GM10266 (cell line): ENCODE data around the gene TMCC3.

Experiments
- DNase-seq: peaks from one replicate; pipeline ENCODE4 v3.0.0; 2012; ENCODE audit errors: extremely low spot score
- TF ChIP-seq, protein P1 (sequence below): IDR thresholded peaks from 2 replicates; pipeline ENCODE4 v1.5.1; 2012; ENCODE audit warnings: mild to moderate bottlenecking, low read depth; ENCODE audit not compliant: control insufficient read depth, insufficient read depth; ENCODE audit errors: missing control alignments

TMCC3 gene

DNA sequence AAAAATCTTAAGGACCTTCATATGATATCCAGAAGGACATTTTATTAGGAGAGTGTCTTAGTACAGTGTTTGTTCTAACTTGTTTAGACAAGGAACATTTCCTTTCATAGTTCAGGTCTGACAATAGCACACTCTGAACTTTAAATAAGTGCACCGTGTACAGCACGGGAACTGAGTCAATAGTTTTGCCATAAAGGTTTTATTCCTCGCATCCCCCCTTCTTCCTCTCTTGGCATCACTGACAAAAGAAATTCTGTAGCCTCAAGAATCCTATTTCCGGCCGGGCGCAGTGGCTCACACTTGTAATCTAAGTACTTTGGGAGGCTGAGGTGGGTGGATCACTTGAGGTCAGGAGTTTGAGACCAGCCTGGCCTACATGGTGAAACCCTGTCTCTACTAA is 58.3 kb downstream of the TMCC3 start:
- TF ChIP-seq, protein P1, sequence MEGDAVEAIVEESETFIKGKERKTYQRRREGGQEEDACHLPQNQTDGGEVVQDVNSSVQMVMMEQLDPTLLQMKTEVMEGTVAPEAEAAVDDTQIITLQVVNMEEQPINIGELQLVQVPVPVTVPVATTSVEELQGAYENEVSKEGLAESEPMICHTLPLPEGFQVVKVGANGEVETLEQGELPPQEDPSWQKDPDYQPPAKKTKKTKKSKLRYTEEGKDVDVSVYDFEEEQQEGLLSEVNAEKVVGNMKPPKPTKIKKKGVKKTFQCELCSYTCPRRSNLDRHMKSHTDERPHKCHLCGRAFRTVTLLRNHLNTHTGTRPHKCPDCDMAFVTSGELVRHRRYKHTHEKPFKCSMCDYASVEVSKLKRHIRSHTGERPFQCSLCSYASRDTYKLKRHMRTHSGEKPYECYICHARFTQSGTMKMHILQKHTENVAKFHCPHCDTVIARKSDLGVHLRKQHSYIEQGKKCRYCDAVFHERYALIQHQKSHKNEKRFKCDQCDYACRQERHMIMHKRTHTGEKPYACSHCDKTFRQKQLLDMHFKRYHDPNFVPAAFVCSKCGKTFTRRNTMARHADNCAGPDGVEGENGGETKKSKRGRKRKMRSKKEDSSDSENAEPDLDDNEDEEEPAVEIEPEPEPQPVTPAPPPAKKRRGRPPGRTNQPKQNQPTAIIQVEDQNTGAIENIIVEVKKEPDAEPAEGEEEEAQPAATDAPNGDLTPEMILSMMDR, result no peak
- DNase-seq, result no peak

DNA sequence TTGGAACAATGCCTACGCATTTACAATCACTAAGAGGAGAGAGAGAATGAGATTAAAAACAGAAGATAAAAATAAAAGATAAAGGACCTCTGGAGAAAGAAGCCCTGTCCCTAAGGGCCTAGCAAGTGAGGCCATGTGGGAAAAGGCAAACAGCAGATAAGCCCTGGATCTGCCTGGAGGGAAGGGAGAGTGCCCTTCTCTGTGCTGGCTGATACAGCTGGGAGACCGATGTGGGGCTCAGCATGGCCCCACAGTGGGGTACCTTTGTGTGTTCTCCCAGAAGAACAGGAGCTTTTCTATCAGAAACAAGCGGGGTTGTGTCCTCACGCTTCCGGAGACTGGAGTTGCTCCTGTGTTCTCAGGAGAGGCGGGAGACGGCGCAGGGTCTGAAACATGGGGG is 59.9 kb downstream of the TMCC3 start:
- TF ChIP-seq, protein P1, result no peak
- DNase-seq, result no peak

DNA sequence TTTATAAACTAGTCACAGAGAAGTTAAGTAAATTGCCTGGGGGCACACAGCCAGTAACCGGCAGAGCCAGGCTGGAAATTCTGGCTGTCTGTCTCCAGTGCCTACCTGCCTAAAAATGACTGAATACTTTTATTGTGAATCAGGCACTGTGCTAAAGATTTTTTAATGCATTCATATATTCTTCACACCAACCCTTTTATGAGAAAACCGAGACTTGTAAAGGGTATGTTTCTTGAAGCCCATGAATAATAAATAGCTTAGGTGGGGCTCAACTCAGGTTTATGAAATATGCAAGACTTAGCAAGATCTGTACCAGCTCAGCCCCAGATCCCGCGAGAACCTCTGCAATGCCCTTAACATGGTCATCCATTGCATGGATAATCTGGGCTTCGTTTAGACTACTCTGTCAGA is 60.8 kb downstream of the TMCC3 start:
- TF ChIP-seq, protein P1, result no peak

DNA sequence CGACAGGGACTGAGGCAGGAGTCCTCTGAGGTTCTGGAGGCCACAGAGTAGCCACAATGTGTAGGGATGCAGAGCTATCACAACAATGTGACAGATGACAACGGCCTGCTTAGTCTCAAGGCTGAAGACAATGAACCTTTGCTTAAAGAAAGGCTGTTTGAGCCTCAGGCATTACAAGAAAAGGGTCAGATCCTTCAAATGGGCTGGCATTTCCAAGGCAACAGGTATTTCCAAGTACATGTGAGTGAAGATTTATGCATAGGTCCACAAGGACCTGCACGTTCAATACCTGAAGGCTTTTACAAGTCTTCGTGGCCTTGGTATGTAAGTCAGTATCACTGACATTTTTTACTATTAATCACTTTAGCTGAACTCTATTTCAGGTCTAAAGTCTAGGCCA is 62.0 kb downstream of the TMCC3 start:
- TF ChIP-seq, protein P1, result no peak
- no peak for DNase-seq

More for the DNA sequence above, 60.8 kb downstream of the TMCC3 start:
- DNase-seq, result no peak

DNA sequence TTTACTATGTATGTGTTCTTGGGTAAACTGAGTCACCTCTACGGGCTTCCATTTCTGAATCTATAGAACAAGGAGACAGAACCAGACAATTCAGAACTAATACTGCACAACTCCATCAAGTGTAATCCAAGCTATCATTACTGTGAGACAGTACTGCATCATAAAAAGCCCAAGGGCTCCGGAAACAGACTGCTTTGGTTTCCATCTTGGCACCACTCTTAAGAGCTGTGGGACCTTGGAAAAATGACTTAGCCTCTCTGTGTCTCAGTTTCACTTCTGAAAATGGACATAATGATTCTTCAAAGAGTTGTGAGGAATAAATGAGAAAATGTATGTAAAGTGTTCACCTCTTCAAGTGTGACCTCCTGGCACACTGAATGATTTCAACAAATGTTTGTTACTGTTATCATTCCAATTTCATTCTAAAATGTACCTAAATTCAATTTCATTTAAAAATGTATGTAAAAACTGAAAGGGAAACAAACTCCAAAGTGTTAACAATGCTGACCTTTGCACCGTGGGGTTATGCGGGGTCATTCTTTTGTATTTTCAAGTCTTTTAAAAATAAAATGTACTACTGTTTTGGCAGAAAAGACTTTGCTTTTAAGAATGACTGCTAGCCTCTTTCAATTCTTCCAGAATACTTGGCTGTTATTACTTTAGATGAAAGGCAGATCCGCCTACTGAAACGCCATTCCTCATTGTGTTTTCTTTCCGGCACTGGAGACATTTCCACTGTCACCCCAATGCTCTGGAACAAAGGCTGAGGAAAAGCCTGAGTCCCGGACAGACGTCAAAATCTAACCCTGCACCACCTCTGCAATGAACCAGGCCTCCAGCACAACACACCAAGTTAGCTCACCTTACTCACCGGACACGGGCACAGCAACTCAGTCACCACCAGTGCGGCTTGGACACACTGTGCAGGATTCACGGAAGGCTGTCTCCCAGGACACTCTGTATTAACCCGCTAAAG is 62.8 kb downstream of the TMCC3 start:
- TF ChIP-seq, protein P1, result no peak
- DNase-seq, result no peak

DNA sequence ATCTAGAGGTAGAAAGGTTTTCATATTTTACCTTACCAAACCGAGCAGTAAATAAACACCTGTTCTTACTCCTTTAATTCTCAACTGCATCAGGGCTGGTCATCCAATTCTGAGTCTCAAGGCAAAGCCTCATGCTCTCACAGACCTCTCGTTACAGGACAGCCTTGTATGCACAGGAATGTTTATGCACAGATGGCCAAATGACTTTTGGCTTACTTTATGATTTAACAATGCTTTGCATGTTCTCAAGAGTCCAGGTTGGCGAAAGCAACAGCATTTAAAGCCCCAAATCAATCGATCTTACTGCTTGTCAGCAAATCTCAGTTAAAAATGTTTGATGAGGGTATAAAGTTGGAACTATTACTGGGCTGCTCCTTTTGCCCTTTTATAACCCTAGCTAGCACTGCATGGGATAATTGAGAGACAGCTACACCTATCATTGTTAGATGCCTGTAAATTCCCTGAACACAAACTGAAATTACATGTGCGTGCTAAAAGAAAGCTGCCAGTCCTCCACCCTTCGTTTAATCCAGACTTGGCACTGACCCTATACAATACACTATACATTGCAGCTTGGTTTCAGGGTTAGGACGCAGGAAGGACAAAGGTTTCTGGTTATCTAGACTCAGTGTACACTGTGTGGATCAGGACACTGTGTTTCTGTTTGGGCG is 63.6 kb downstream of the TMCC3 start:
- no peak for DNase-seq
- TF ChIP-seq, protein P1, result no peak

DNA sequence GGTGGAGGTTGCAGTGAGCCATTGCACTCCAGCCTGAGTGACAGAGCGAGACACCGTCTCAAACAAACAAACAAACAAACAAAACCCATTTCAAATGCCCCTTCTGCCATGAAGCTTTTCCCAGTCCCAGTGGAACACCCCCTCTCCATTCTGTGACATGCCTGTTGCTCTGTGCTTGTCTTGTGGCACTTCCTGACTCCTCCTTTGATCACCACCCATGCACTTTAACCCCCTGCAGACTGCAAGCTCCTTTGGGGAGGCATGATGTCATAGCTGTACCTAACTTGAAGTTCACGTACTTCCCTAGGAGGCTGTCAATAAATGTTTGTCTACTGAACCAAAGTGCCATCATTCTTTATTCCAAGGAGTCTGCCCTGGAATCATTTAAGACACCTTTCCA is 64.7 kb downstream of the TMCC3 start:
- DNase-seq, result no peak
- TF ChIP-seq, protein P1, result no peak
